22Rv1 (cell line): ENCODE results near the gene RNF20.
"Not testable (repeated sequence)": the region's sequence is repeated elsewhere in the genome, so short reads cannot be mapped to it uniquely, and the experiment has no call there.

Source experiments
- H3K27ac ChIP-seq: fragments of 450-650 bp; 2 replicates; pipeline ENCODE4 v1.5.1; 2017
- CTCF ChIP-seq: fragments of 450-650 bp; IDR thresholded peaks from 2 replicates; pipeline ENCODE4 v1.5.1; 2017; ENCODE audit warnings: mild to moderate bottlenecking
- ZFX ChIP-seq: fragments of 450-650 bp; IDR thresholded peaks from 2 replicates; pipeline ENCODE4 v1.6.1; 2017; ENCODE audit warnings: antibody characterized with exemption, borderline replicate concordance

The RNF20 gene

GRCh38 chr9:101536351-101536750 lies 2.7 kb downstream of the RNF20 start:
- H3K27ac ChIP-seq, result no peak overlapping the region
- TF ChIP-seq ZFX (no peak), CTCF (no peak)

GRCh38 chr9:101536938-101537337 lies 3.3 kb downstream of the RNF20 start:
- no peak for TF ChIP-seq CTCF
- no peak for TF ChIP-seq ZFX
- H3K27ac ChIP-seq, result no peak overlapping the region

- no peak for TF ChIP-seq ZFX
- TF ChIP-seq CTCF, result no peak
- H3K27ac ChIP-seq, result no peak overlapping the region
These were observed 6.4 kb downstream of the RNF20 start for GRCh38 chr9:101540069-101540468.

- no peak overlapping the region for H3K27ac ChIP-seq
- TF ChIP-seq ZFX, result no peak
These were observed 9.6 kb downstream of the RNF20 start for GRCh38 chr9:101543098-101543735.

DNA sequence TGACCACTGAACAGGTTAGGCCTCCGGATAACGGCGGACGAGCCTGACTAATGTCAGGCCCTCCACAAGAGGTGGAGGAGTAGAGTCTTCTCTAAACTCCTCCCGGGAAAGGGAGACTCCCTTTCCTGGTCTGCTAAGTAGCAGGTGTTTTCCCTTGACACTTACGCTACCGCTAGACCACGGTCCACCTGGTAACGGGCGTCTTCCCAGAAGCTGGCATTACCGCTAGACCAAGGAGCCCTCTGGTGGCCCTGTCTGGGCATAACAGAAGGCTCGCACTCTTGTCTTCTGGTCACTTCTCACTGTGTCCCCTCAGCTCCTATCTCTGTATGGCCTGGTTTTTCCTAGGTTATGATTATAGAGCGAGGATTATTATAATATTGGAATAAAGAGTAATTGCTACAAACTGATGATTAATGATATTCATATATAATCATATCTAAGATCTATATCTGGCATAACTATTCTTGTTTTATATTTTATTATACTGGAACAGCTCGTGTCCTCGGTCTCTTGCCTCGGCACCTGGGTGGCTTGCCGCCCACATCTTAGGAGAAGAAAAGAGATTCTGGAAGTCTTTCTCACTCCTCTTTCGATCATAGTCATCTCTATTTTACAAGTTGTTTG lies 15.9 kb downstream of the RNF20 start:
- not testable (repeated sequence) for H3K27ac ChIP-seq
- TF ChIP-seq CTCF, result peak; percentile 65

DNA sequence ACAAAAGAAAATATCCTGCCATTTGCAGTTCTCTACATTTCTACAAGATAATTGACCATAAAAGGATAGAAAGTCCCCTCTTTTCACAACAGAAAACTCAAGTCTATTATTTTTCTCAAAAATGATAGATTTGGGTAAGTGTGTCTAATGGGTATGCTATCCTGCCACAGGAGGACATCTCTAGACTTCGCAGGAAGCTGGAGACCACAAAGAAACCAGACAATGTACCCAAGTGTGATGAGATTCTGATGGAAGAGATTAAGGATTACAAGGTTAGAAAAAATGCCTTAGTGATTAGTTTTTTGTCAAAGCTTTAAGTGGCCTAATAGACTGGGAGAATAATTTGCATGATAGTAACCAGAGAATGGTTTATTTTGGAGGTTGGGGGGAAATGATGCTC lies 28.1 kb downstream of the RNF20 start:
- TF ChIP-seq ZFX (no peak), CTCF (no peak)
- H3K27ac ChIP-seq, result no peak overlapping the region

- TF ChIP-seq ZFX, result no peak
- no peak for TF ChIP-seq CTCF
- no peak overlapping the region for H3K27ac ChIP-seq
These were observed 29.3 kb downstream of the RNF20 start for GRCh38 chr9:101562966-101563365.

- TF ChIP-seq ZFX (no peak), CTCF (no peak)
- no peak overlapping the region for H3K27ac ChIP-seq
These were observed 30.6 kb downstream of the RNF20 start for GRCh38 chr9:101564252-101564651.
